ENCODE results near the gene ACSL5.

DNA sequence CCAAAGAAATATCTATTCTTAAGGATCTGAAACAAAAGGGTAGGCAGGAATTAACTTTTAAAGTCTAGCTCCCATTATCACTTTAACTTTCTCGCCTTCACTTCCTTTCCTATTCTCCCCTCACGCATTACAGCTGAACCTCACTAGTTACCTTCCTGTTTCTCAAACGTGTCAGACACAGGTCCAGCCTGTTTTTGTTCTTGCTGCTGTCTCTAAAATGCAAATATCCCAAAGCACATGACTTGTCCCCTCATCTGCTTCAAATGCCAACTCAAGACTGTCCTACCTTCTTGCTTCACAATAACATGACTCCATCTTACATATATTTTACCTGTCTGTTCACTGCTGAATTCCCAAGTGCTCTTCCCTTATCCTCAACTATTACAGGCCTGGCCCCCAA is 55.2 kb downstream of the ACSL5 start:
- no peak for TF ChIP-seq EZH2phosphoT487 (IDR thresholded peaks at IDR 0.05; ENCODE audit: insufficient read depth, low read depth)
- no peak for TF ChIP-seq EZH2 (IDR thresholded peaks at IDR 0.05; ENCODE audit: insufficient read depth, poor library complexity, severe bottlenecking)
